Left ventricle myocardium inferior (tissue), 1 donor: ENCODE results near the gene POLN. TPM values are rescaled to one million over a fixed set of nuclear protein-coding genes. Genes with fewer than 3 reads are reported as not detected.
A peak's percentile ranks its signal among the peaks of the same experiment; 100 is the strongest.

ENCODE experiments used
- DNase-seq: peaks from one replicate; pipeline ENCODE4 v3.0.0-alpha.2; 2020
- H3K27ac ChIP-seq: fragments of 200-600 bp; replicated peaks from 2 replicates; pipeline ENCODE4 v1.8.0; 2021
- H3K27me3 ChIP-seq: fragments of 200-600 bp; 2 replicates; pipeline ENCODE4 v1.8.0; 2021; ENCODE audit warnings: low read depth
- H3K36me3 ChIP-seq: fragments of 200-600 bp; 2 replicates; pipeline ENCODE4 v1.8.0; 2021
- H3K4me1 ChIP-seq: fragments of 200-600 bp; 2 replicates; pipeline ENCODE4 v1.8.0; 2021
- H3K4me3 ChIP-seq: fragments of 200-600 bp; 2 replicates; pipeline ENCODE4 v1.8.0; 2021; ENCODE audit warnings: mild to moderate bottlenecking, moderate library complexity
- H3K9me3 ChIP-seq: fragments of 200-600 bp; replicated peaks from 2 replicates; pipeline ENCODE4 v1.8.0; 2021
- intact Hi-C: fragments of 100-400 bp; cut with micrococcal nuclease; formaldehyde crosslinking; loops from one replicate; pipeline ENCODE4 v1.11.0; 2022
- total RNA-seq: library from RNA; stranded (reverse); fragmentation: NEBNext Ultra II Directional; extraction: Animal tissue kit (Norgen Biotek cat#: 25700); gene quantifications from one replicate; pipeline ENCODE4 v1.2.1, GENCODE V29; 2021
- TF ChIP-seq, protein P1 (sequence below): fragments of 200-600 bp; IDR thresholded peaks from 2 replicates; pipeline ENCODE4 v1.8.0; 2021; ENCODE audit warnings: antibody characterized with exemption, mild to moderate bottlenecking, borderline replicate concordance
- donor health status: DM: no; HTN: yes; CAD: no; lungs with severe emphysema.

Gene POLN
- total RNA-seq, 1 donor from 2014 or later = 2.2 TPM

DNA sequence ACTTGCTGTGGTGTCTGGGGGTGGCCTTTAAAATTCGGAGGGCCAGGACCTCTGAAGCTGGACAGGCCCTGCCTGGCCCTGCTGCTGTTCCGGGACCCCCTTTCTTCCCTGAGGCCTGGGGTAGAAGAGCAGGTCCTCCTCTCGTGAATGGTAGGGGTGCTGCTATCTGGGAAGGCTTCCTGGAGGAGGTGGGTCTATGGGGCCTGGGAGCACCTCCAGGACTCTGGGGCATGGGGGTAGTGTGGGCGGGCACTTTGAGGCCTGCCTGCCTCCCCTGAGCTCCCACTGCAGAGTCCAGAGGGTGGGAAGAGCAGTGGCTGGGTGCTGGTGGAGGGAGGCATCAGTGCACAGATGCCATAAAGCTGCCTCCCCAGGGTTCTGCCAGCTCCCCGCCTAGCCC lies 24.9 kb upstream of the POLN start:
- Histone ChIP-seq H3K27ac (peak overlapping the region; percentile 76), H3K36me3 (peaks cover 6% of the 10 kb centered on the region), H3K9me3 (no peaks in the 10 kb centered on the region), H3K4me1 (peaks cover 66% of the 10 kb centered on the region), H3K4me3 (no peak overlapping the region), H3K27me3 (no peaks in the 10 kb centered on the region)
- DNase-seq = no peak
- TF ChIP-seq, protein P1, sequence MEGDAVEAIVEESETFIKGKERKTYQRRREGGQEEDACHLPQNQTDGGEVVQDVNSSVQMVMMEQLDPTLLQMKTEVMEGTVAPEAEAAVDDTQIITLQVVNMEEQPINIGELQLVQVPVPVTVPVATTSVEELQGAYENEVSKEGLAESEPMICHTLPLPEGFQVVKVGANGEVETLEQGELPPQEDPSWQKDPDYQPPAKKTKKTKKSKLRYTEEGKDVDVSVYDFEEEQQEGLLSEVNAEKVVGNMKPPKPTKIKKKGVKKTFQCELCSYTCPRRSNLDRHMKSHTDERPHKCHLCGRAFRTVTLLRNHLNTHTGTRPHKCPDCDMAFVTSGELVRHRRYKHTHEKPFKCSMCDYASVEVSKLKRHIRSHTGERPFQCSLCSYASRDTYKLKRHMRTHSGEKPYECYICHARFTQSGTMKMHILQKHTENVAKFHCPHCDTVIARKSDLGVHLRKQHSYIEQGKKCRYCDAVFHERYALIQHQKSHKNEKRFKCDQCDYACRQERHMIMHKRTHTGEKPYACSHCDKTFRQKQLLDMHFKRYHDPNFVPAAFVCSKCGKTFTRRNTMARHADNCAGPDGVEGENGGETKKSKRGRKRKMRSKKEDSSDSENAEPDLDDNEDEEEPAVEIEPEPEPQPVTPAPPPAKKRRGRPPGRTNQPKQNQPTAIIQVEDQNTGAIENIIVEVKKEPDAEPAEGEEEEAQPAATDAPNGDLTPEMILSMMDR = no peak
- intact Hi-C loops = no loop called here

DNA sequence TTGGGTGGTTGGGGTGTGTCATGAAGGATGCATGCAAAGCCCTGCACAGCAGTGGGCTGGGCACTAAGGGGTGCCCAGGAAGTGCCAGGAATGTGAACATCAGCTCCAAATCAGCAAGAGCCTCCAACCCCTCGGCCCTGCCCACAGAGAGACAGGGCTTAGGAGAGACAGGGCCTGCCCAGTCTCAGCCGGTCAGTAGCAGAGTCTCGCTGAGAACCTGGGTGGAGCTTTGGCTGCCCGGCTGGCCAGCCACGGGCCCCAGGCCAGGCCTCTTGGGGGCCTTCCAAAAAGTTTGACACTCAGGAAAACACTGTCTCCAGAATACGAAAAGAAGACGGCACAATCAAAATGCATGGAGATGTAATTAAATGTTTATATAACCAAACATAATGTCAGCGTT lies 24.3 kb upstream of the POLN start:
- DNase-seq = peak; percentile 85
- TF ChIP-seq, protein P1 = no peak
- intact Hi-C loops = no loop called here
- Histone ChIP-seq H3K9me3 (no peaks in the 10 kb centered on the region), H3K4me1 (peaks cover 69% of the 10 kb centered on the region), H3K27me3 (no peaks in the 10 kb centered on the region), H3K4me3 (peak overlapping the region; percentile 9), H3K27ac (peak overlapping the region; percentile 76), H3K36me3 (peaks cover 6% of the 10 kb centered on the region)

GRCh38 chr4:2265113-2266110 lies 23.5 kb upstream of the POLN start:
- H3K4me3 ChIP-seq = peak overlapping the region; percentile 9
- no peaks in the 10 kb centered on the region for H3K9me3 ChIP-seq
- DNase-seq = no peak
- H3K27me3 ChIP-seq = no peaks in the 10 kb centered on the region
- peaks cover under 1% of the 10 kb centered on the region for H3K36me3 ChIP-seq
- H3K27ac ChIP-seq = peak overlapping the region; percentile 76
- H3K4me1 ChIP-seq = peaks cover 77% of the 10 kb centered on the region
- intact Hi-C loops = no loop called here
- TF ChIP-seq, protein P1 = no peak

DNA sequence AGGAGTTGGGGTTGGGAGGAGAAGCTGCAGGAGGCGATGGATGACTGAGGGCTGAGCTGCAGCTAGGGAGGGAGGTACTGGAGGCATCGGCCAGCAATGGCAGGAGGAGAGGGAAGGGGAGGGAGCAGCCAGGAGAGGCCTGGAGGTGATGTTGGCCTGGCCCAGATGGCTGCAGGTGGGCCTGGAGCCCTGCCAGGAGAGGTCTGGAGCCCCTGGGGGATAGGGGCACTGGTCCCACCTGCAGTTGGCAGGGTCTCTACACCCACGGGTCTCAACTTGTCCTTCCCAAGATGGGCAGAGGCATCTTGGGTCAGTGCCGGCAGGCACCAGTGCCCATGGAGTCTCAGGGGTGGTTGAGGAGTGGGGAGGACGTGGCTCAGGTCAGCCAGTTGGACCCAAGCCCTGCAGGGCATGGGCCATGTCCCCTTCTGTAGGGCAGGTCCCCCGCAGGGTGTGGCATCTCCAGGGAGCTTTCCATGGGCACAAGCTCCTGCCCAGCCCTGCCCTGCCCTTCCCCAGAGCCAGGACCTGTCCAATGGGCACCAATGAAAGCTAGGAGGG lies 22.6 kb upstream of the POLN start:
- TF ChIP-seq, protein P1 = no peak
- H3K4me1 ChIP-seq = peaks cover 81% of the 10 kb centered on the region
- DNase-seq = no peak

GRCh38 chr4:2263926-2264321 lies 22.0 kb upstream of the POLN start:
- Histone ChIP-seq H3K9me3 (no peaks in the 10 kb centered on the region), H3K27ac (no peak overlapping the region), H3K27me3 (no peaks in the 10 kb centered on the region), H3K4me3 (no peak overlapping the region), H3K4me1 (peaks cover 81% of the 10 kb centered on the region), H3K36me3 (no peaks in the 10 kb centered on the region)
- intact Hi-C loops = no loop called here
- DNase-seq = peak; percentile 4
- TF ChIP-seq, protein P1 = no peak

More for the DNA sequence above, 22.6 kb upstream of the POLN start:
- no peaks in the 10 kb centered on the region for H3K9me3 ChIP-seq
- H3K4me3 ChIP-seq = no peak overlapping the region
- H3K36me3 ChIP-seq = no peaks in the 10 kb centered on the region
- H3K27me3 ChIP-seq = no peaks in the 10 kb centered on the region
- H3K27ac ChIP-seq = peak overlapping the region; percentile 76
- intact Hi-C loops = no loop called here
